ENCODE results near the gene MALRD1.

MALRD1 gene

DNA sequence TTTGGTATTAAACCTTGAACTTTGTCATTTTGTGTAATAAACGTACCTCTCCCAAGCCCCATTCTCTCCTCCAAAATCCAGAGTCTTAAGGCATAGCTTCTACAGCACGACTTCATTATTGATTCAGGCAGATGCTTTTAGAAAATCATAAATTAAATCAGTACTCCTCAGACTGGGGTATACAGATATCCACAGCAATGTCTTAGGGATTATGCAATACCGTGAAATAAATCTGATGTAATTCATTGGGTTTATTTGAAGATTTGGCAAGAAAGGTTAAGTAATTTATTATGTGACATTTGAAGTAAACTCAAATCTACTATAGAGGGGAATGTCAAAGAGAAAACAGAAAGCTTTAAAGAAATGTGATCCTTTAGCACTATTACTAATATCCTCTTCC, 521.5 kb downstream of the MALRD1 start:
- H3K27ac ChIP-seq (ENCODE audit: low read depth, low read length): no peak overlapping the region
- H3K4me3 ChIP-seq (ENCODE audit: low read depth in 1 of 2, low read length in 2 of 2): no peak overlapping the region
- peaks cover 2 to 7% of the 10 kb centered on the region in 2 donors for H3K36me3 ChIP-seq (ENCODE audit: control insufficient read depth in 1 of 2, insufficient read depth in 2 of 2, low read length in 2 of 2)
- H3K9ac ChIP-seq (ENCODE audit: low read depth in 1 of 2, low read length in 2 of 2): no peak overlapping the region
- no peaks in the 10 kb centered on the region for H3K4me1 ChIP-seq (ENCODE audit: control insufficient read depth in 1 of 2, insufficient read depth in 2 of 2, low read length in 2 of 2)
- no peaks in the 10 kb centered on the region for H3K9me3 ChIP-seq (ENCODE audit: control insufficient read depth in 1 of 2, low read length in 2 of 2)
- H3K27me3 ChIP-seq (ENCODE audit: control insufficient read depth in 1 of 2, insufficient read depth in 2 of 2, low read length in 2 of 2): no peaks in the 10 kb centered on the region

DNA sequence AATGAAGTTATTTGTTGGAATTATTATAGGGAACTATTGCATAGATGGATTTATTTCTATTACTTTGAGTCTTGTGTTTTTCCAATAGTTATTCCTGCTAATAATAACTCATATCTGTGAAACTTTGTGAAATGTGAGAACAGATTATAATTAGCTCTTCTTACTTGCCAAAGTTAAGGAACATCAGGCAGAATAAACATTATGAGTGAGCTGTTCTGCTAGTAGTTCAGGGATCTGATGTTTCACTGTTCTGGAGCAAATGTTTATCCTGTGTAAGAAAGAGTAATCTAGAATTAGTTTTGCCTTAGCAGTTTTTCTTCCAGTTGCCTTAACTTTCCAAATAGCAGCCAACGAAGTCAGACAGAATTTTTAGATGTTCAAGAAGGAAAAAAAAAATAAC, 522.4 kb downstream of the MALRD1 start:
- H3K9ac ChIP-seq (ENCODE audit: low read depth in 1 of 2, low read length in 2 of 2): no peak overlapping the region
- no peaks in the 10 kb centered on the region for H3K9me3 ChIP-seq (ENCODE audit: control insufficient read depth in 1 of 2, low read length in 2 of 2)
- H3K27me3 ChIP-seq (ENCODE audit: control insufficient read depth in 1 of 2, insufficient read depth in 2 of 2, low read length in 2 of 2): no peaks in the 10 kb centered on the region
- H3K4me3 ChIP-seq (ENCODE audit: low read depth in 1 of 2, low read length in 2 of 2): no peak overlapping the region
- no peaks in the 10 kb centered on the region for H3K4me1 ChIP-seq (ENCODE audit: control insufficient read depth in 1 of 2, insufficient read depth in 2 of 2, low read length in 2 of 2)
- H3K36me3 ChIP-seq (ENCODE audit: control insufficient read depth in 1 of 2, insufficient read depth in 2 of 2, low read length in 2 of 2): peaks cover 2 to 9% of the 10 kb centered on the region in 2 donors
- no peak overlapping the region for H3K27ac ChIP-seq (ENCODE audit: low read depth, low read length)

DNA sequence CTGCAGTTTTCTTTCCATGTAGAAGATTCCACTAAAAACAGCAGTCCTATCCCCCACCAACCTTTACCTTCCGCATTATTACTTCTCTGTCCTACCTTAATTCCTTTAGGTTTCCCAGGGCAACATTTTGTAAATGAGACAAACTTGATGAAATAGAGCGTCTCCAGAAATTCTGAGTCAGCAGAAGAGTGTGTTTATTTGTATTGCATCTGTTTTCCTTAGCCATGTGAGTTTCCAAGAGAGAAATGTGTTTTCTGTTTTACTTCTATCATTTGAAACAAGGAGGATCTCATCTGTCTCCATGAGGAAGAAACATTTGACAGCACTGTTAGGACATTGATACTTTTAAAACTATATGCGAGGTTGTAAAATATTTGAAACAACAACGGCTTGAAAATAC, 523.5 kb downstream of the MALRD1 start:
- H3K4me1 ChIP-seq (ENCODE audit: control insufficient read depth in 1 of 2, insufficient read depth in 2 of 2, low read length in 2 of 2): no peaks in the 10 kb centered on the region
- no peak overlapping the region for H3K9ac ChIP-seq (ENCODE audit: low read depth in 1 of 2, low read length in 2 of 2)
- H3K9me3 ChIP-seq (ENCODE audit: control insufficient read depth in 1 of 2, low read length in 2 of 2): no peaks in the 10 kb centered on the region
- no peaks in the 10 kb centered on the region for H3K27me3 ChIP-seq (ENCODE audit: control insufficient read depth in 1 of 2, insufficient read depth in 2 of 2, low read length in 2 of 2)
- peaks cover 2 to 9% of the 10 kb centered on the region in 2 donors for H3K36me3 ChIP-seq (ENCODE audit: control insufficient read depth in 1 of 2, insufficient read depth in 2 of 2, low read length in 2 of 2)
- no peak overlapping the region for H3K27ac ChIP-seq (ENCODE audit: low read depth, low read length)
- H3K4me3 ChIP-seq (ENCODE audit: low read depth in 1 of 2, low read length in 2 of 2): no peak overlapping the region

DNA sequence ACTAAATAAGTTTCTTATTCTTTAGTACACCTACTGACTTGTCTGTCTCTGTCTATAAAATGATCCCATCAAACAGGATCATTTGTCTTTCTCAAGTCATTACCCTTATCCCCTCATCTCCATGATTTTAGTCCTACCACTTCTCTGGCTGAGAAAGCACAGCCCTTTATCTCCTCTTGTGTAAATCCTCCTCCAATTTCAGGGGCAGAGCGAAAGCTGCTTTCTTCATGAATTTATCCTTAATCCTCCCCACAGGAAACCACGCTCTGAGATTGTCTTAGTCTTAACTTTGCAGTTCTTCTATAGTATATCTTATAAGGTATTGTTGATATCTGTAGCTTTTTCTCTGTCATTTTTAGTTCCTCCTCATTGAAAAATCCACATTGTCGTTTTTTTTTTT, 528.0 kb downstream of the MALRD1 start:
- Histone ChIP-seq H3K4me1 (ENCODE audit: control insufficient read depth in 1 of 2, insufficient read depth in 2 of 2, low read length in 2 of 2) (no peaks in the 10 kb centered on the region), H3K36me3 (ENCODE audit: control insufficient read depth in 1 of 2, insufficient read depth in 2 of 2, low read length in 2 of 2) (peaks cover 2 to 12% of the 10 kb centered on the region in 2 donors), H3K4me3 (ENCODE audit: low read depth in 1 of 2, low read length in 2 of 2) (no peak overlapping the region), H3K27me3 (ENCODE audit: control insufficient read depth in 1 of 2, insufficient read depth in 2 of 2, low read length in 2 of 2) (no peaks in the 10 kb centered on the region), H3K9me3 (ENCODE audit: control insufficient read depth in 1 of 2, low read length in 2 of 2) (no peaks in the 10 kb centered on the region), H3K9ac (ENCODE audit: low read depth in 1 of 2, low read length in 2 of 2) (no peak overlapping the region), H3K27ac (ENCODE audit: low read depth, low read length) (no peak overlapping the region)

DNA sequence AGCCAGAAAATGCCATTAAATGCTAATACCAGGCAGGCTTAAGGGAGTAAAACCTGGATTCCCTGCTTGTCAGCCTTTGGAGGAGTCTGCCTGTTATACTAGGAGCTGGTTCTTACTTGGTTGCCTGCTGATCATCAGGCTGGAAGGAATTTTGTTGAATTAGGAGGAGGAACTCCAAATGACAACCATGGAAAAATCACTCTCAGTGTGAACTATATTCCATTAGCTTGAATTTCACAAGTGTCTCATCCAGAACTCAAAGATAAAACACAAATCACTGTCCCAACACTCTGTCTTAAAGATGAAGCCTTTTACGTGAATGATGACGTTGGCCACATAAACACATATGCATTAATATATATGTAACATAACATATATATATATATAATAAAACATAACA, 528.8 kb downstream of the MALRD1 start:
- Histone ChIP-seq H3K4me1 (ENCODE audit: control insufficient read depth in 1 of 2, insufficient read depth in 2 of 2, low read length in 2 of 2) (no peaks in the 10 kb centered on the region), H3K4me3 (ENCODE audit: low read depth in 1 of 2, low read length in 2 of 2) (no peak overlapping the region), H3K27me3 (ENCODE audit: control insufficient read depth in 1 of 2, insufficient read depth in 2 of 2, low read length in 2 of 2) (no peaks in the 10 kb centered on the region), H3K9ac (ENCODE audit: low read depth in 1 of 2, low read length in 2 of 2) (no peak overlapping the region), H3K9me3 (ENCODE audit: control insufficient read depth in 1 of 2, low read length in 2 of 2) (no peaks in the 10 kb centered on the region), H3K36me3 (ENCODE audit: control insufficient read depth in 1 of 2, insufficient read depth in 2 of 2, low read length in 2 of 2) (peaks cover under 1 to 12% of the 10 kb centered on the region in 2 donors), H3K27ac (ENCODE audit: low read depth, low read length) (no peak overlapping the region)

DNA sequence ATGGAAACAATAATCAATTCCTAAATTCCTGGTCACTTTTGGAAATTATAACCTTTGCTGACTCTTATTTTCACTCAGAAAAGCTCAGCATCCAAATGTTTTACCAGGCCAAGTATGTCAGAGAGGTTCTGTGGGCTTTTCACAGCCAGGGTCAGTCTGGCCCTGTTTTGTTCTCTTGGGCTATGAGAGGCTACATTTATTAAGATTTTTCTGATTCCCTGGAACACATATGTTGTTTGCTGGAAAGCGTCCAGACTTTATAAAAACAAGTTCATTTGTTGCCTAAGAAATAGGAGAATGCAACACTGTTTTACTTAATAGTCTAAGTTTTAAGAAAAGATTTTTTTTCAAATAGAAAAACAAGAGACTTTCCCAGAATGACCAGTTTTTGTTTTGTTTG, 529.2 kb downstream of the MALRD1 start:
- no peak overlapping the region for H3K9ac ChIP-seq (ENCODE audit: low read depth in 1 of 2, low read length in 2 of 2)
- H3K9me3 ChIP-seq (ENCODE audit: control insufficient read depth in 1 of 2, low read length in 2 of 2): no peaks in the 10 kb centered on the region
- no peak overlapping the region for H3K27ac ChIP-seq (ENCODE audit: low read depth, low read length)
- H3K4me1 ChIP-seq (ENCODE audit: control insufficient read depth in 1 of 2, insufficient read depth in 2 of 2, low read length in 2 of 2): no peaks in the 10 kb centered on the region
- peaks cover 0 to 11% of the 10 kb centered on the region in 2 donors for H3K36me3 ChIP-seq (ENCODE audit: control insufficient read depth in 1 of 2, insufficient read depth in 2 of 2, low read length in 2 of 2)
- H3K4me3 ChIP-seq (ENCODE audit: low read depth in 1 of 2, low read length in 2 of 2): no peak overlapping the region
- H3K27me3 ChIP-seq (ENCODE audit: control insufficient read depth in 1 of 2, insufficient read depth in 2 of 2, low read length in 2 of 2): no peaks in the 10 kb centered on the region

DNA sequence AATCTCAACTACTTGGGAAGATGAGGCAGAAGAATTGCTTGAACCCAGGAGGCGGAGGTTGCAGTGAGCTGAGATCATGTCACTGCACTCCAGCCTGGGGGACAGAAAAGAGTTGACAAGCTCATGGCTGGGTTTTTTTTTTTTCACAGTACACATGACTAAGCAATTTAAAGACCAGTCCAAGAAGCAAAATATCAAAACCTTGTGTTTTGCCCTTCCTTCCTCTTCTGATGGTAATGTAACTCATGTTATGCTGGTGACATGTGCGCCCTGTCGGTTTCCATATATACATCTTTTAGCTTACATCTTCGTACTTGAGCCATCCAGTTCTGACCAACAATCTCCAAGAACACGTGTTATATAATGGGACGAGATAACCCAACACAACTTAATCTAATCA, 530.0 kb downstream of the MALRD1 start:
- no peak overlapping the region for H3K27ac ChIP-seq (ENCODE audit: low read depth, low read length)
- no peak overlapping the region for H3K4me3 ChIP-seq (ENCODE audit: low read depth in 1 of 2, low read length in 2 of 2)
- H3K9ac ChIP-seq (ENCODE audit: low read depth in 1 of 2, low read length in 2 of 2): no peak overlapping the region
- peaks cover 0 to 7% of the 10 kb centered on the region in 2 donors for H3K36me3 ChIP-seq (ENCODE audit: control insufficient read depth in 1 of 2, insufficient read depth in 2 of 2, low read length in 2 of 2)
- H3K9me3 ChIP-seq (ENCODE audit: control insufficient read depth in 1 of 2, low read length in 2 of 2): no peaks in the 10 kb centered on the region
- H3K27me3 ChIP-seq (ENCODE audit: control insufficient read depth in 1 of 2, insufficient read depth in 2 of 2, low read length in 2 of 2): no peaks in the 10 kb centered on the region
- no peaks in the 10 kb centered on the region for H3K4me1 ChIP-seq (ENCODE audit: control insufficient read depth in 1 of 2, insufficient read depth in 2 of 2, low read length in 2 of 2)

DNA sequence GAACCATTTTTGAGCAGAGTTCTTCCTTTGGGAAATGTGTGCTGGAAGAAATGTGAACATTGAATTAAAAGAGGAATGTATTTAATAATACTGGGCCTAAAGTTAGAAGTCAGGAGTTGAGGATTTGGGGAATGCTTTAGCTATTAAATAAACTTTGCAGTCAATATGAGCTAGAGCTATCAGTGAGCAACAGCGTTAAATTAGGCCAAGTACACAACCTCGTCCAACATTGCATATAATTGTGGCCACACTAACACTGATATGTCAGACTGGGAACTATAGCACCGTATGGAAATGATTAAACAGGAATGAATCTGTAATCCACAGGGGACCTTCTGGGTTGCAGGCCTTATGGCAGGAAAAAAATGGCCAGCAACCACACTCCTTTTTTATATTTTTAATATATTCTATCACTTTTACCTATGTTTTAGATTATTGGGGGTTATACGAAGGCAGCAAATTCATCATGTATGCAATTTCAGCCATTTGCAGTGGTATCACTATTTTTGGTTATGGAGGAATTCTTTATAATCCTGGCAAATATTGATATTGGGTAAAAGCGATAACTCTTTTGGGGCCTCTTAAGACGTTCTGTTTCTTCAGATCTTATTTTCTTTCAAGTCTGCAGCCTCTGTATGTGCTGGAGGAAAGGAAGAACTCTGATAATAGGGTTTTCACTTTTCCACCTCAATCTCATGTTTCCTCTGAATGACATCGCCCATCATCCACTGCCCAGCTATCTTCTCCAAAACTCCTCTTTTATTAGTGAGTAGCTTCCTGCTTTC, 531.4 kb downstream of the MALRD1 start:
- Histone ChIP-seq H3K4me1 (ENCODE audit: control insufficient read depth in 1 of 2, insufficient read depth in 2 of 2, low read length in 2 of 2) (no peaks in the 10 kb centered on the region), H3K27ac (ENCODE audit: low read depth, low read length) (no peak overlapping the region), H3K36me3 (ENCODE audit: control insufficient read depth in 1 of 2, insufficient read depth in 2 of 2, low read length in 2 of 2) (peaks cover 0 to 7% of the 10 kb centered on the region in 2 donors), H3K9me3 (ENCODE audit: control insufficient read depth in 1 of 2, low read length in 2 of 2) (no peaks in the 10 kb centered on the region), H3K9ac (ENCODE audit: low read depth in 1 of 2, low read length in 2 of 2) (no peak overlapping the region), H3K4me3 (ENCODE audit: low read depth in 1 of 2, low read length in 2 of 2) (no peak overlapping the region), H3K27me3 (ENCODE audit: control insufficient read depth in 1 of 2, insufficient read depth in 2 of 2, low read length in 2 of 2) (no peaks in the 10 kb centered on the region)

DNA sequence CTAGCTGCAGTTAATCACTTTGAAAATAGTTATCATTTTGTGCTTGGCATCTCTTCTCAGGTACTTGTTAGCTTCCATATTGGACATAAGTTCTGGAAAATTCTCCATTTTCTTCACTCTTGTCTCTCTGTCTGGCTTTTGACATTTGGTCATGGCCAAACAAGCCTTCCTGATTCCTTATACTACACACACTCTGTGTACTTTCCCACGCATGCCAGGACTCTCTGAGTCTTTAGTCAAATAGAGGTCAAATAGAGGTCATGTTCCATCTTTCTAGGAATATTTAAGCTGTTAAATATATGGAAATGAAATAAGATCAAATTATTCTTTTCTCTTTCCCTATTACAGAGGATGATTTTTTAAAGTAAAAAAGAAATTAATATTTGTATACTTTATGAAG, 532.1 kb downstream of the MALRD1 start:
- Histone ChIP-seq H3K9me3 (ENCODE audit: control insufficient read depth in 1 of 2, low read length in 2 of 2) (no peaks in the 10 kb centered on the region), H3K27me3 (ENCODE audit: control insufficient read depth in 1 of 2, insufficient read depth in 2 of 2, low read length in 2 of 2) (no peaks in the 10 kb centered on the region), H3K4me1 (ENCODE audit: control insufficient read depth in 1 of 2, insufficient read depth in 2 of 2, low read length in 2 of 2) (no peaks in the 10 kb centered on the region), H3K9ac (ENCODE audit: low read depth in 1 of 2, low read length in 2 of 2) (no peak overlapping the region), H3K27ac (ENCODE audit: low read depth, low read length) (no peak overlapping the region), H3K36me3 (ENCODE audit: control insufficient read depth in 1 of 2, insufficient read depth in 2 of 2, low read length in 2 of 2) (peaks cover 0 to 3% of the 10 kb centered on the region in 2 donors), H3K4me3 (ENCODE audit: low read depth in 1 of 2, low read length in 2 of 2) (no peak overlapping the region)

DNA sequence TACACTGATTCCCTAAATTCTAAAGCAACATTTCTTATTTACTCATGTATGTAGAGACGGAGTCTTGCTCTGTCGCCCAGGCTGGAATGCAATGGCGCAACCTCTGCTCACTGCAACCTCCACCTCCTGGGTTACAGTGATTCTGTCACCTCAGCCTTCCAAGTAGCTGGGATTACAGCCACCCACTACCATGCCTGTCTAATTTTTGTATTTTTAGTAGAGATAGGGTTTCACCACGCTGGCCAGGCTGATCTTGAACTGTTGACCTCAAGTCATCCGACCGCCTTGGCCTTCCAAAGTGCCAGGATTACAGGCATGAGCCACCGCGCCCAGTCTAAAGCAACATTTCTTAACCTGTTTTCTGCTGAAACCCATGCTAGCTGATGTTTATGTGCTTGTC, 540.0 kb downstream of the MALRD1 start:
- Histone ChIP-seq H3K27me3 (ENCODE audit: control insufficient read depth in 1 of 2, insufficient read depth in 2 of 2, low read length in 2 of 2) (no peaks in the 10 kb centered on the region), H3K9me3 (ENCODE audit: control insufficient read depth in 1 of 2, low read length in 2 of 2) (no peaks in the 10 kb centered on the region), H3K4me3 (ENCODE audit: low read depth in 1 of 2, low read length in 2 of 2) (no peak overlapping the region), H3K36me3 (ENCODE audit: control insufficient read depth in 1 of 2, insufficient read depth in 2 of 2, low read length in 2 of 2) (peaks cover 0 to 5% of the 10 kb centered on the region in 2 donors), H3K4me1 (ENCODE audit: control insufficient read depth in 1 of 2, insufficient read depth in 2 of 2, low read length in 2 of 2) (no peaks in the 10 kb centered on the region), H3K9ac (ENCODE audit: low read depth in 1 of 2, low read length in 2 of 2) (no peak overlapping the region), H3K27ac (ENCODE audit: low read depth, low read length) (no peak overlapping the region)
